ENCODE results near the gene SLC5A9.
"Not testable (repeated sequence)": the region's sequence is repeated elsewhere in the genome, so short reads cannot be mapped to it uniquely, and the experiment has no call there.

Gene SLC5A9

GRCh38 chr1:48222501-48223242, at the start of gene SLC5A9:
Gene SLC5A9, plus strand, starts transcription at chr1:48222716. Its CDS starts 21 bp downstream, at chr1:48222737.
- no peak for DNase-seq (ENCODE audit: low read depth)

GRCh38 chr1:48175116-48175515, 47.4 kb upstream of the SLC5A9 start:
- DNase-seq (ENCODE audit: low read depth): no peak

- DNase-seq (ENCODE audit: low read depth): no peak
These were observed 45.3 kb upstream of the SLC5A9 start for GRCh38 chr1:48177257-48177656.

- DNase-seq (ENCODE audit: low read depth): no peak
These were observed 40.7 kb upstream of the SLC5A9 start for GRCh38 chr1:48181669-48182367.

- DNase-seq (ENCODE audit: low read depth): no peak
These were observed 40.1 kb upstream of the SLC5A9 start for GRCh38 chr1:48182439-48182838.

GRCh38 chr1:48186306-48186839, 36.1 kb upstream of the SLC5A9 start:
- no peak for DNase-seq (ENCODE audit: low read depth)

- DNase-seq (ENCODE audit: low read depth): no peak
These were observed 34.5 kb upstream of the SLC5A9 start for GRCh38 chr1:48187969-48188563.

- DNase-seq (ENCODE audit: low read depth): no peak
These were observed 31.6 kb upstream of the SLC5A9 start for GRCh38 chr1:48190881-48191280.

- DNase-seq (ENCODE audit: low read depth): no peak
These were observed 27.7 kb upstream of the SLC5A9 start for GRCh38 chr1:48194801-48195200.

GRCh38 chr1:48196237-48196636, 26.3 kb upstream of the SLC5A9 start:
- DNase-seq (ENCODE audit: low read depth): no peak

GRCh38 chr1:48198970-48199369, 23.5 kb upstream of the SLC5A9 start:
- DNase-seq (ENCODE audit: low read depth): no peak

- peak; percentile 19 for DNase-seq (ENCODE audit: low read depth)
These were observed 22.2 kb upstream of the SLC5A9 start for GRCh38 chr1:48200166-48200900.

GRCh38 chr1:48202030-48202752, 20.3 kb upstream of the SLC5A9 start:
- peak; percentile 95 for DNase-seq (ENCODE audit: low read depth)

GRCh38 chr1:48203287-48203900, 19.1 kb upstream of the SLC5A9 start:
- no peak for DNase-seq (ENCODE audit: low read depth)

- no peak for DNase-seq (ENCODE audit: low read depth)
These were observed 17.0 kb upstream of the SLC5A9 start for GRCh38 chr1:48205522-48205921.

- no peak for DNase-seq (ENCODE audit: low read depth)
These were observed 16.1 kb upstream of the SLC5A9 start for GRCh38 chr1:48206371-48206770.

- DNase-seq (ENCODE audit: low read depth): no peak
These were observed 15.4 kb upstream of the SLC5A9 start for GRCh38 chr1:48207131-48207530.

GRCh38 chr1:48207536-48208075, 14.9 kb upstream of the SLC5A9 start:
- DNase-seq (ENCODE audit: low read depth): no peak

- DNase-seq (ENCODE audit: low read depth): no peak
These were observed 14.3 kb upstream of the SLC5A9 start for GRCh38 chr1:48208251-48208650.

GRCh38 chr1:48208652-48209051, 13.9 kb upstream of the SLC5A9 start:
- DNase-seq (ENCODE audit: low read depth): no peak

GRCh38 chr1:48213462-48213861, 9.1 kb upstream of the SLC5A9 start:
- DNase-seq (ENCODE audit: low read depth): not testable (repeated sequence)
